Thymus (tissue), 11 donors: ENCODE measurements around the gene CDK13. TPM values are rescaled to one million over a fixed set of nuclear protein-coding genes. Genes with fewer than 3 reads are reported as not detected.
A peak's percentile ranks its signal among the peaks of the same experiment; 100 is the strongest.
"Not testable (repeated sequence)": the region's sequence is repeated elsewhere in the genome, so short reads cannot be mapped to it uniquely, and the experiment has no call there.

Source experiments
- DNase-seq, 9 donors: peaks; one replicate each; pipeline ENCODE4 v3.0.0-alpha.2; 2013; ENCODE audit warnings: low spot score in 9 of 9, low read depth in 6 of 9, missing footprints in 1 of 9
- H3K27ac ChIP-seq, 2 donors: one replicate each; pipeline ENCODE4 v1.5.1; 2013; ENCODE audit warnings: control low read depth in 1 of 2, low read depth in 1 of 2, low read length in 1 of 2, mild to moderate bottlenecking in 1 of 2, moderate library complexity in 1 of 2
- H3K27me3 ChIP-seq, 2 donors: one replicate each; pipeline ENCODE4 v1.5.1; 2013; ENCODE audit warnings: low read length in 1 of 2; ENCODE audit not compliant: control insufficient read depth in 2 of 2, insufficient read depth in 1 of 2
- H3K36me3 ChIP-seq, 2 donors: one replicate each; pipeline ENCODE4 v1.5.1; 2013; ENCODE audit warnings: low read length in 1 of 2, mild to moderate bottlenecking in 1 of 2, moderate library complexity in 1 of 2; ENCODE audit not compliant: control insufficient read depth in 2 of 2, insufficient read depth in 2 of 2
- H3K4me1 ChIP-seq, 2 donors: one replicate each; pipeline ENCODE4 v1.5.1; 2013; ENCODE audit warnings: low read length in 2 of 2; ENCODE audit not compliant: control insufficient read depth in 2 of 2, insufficient read depth in 2 of 2
- H3K4me3 ChIP-seq, 2 donors: one replicate each; pipeline ENCODE4 v1.5.1; 2013; ENCODE audit warnings: low read length in 2 of 2, control low read depth in 1 of 2, mild to moderate bottlenecking in 1 of 2
- H3K9me3 ChIP-seq, 2 donors: one replicate each; pipeline ENCODE4 v1.5.1; 2013; ENCODE audit warnings: low read length in 1 of 2, mild to moderate bottlenecking in 1 of 2; ENCODE audit not compliant: control insufficient read depth in 2 of 2, insufficient read depth in 1 of 2
- WGBS: extraction: QIAGEN DNeasy Blood & Tissue Kit; methylation state at CpG from one replicate; pipeline ENCODE4 v1.1.7; 2013; 5-methylcytosine and 5-hydroxymethylcytosine counted together
- polyA plus RNA-seq: library from polyadenylated mRNA; stranded (reverse); fragments of 200-250 nt; gene quantifications from one replicate; pipeline ENCODE4 v1.2.3, GENCODE V29; 2013
- total RNA-seq: library from RNA; stranded (reverse); fragments of 120-200 nt; gene quantifications from one replicate; pipeline ENCODE4 v1.2.4, GENCODE V29; 2013
- donor health status: healthy.

CDK13 gene
- total and polyA plus RNA-seq, 2 donors: 40.4 to 48.3 TPM

DNA sequence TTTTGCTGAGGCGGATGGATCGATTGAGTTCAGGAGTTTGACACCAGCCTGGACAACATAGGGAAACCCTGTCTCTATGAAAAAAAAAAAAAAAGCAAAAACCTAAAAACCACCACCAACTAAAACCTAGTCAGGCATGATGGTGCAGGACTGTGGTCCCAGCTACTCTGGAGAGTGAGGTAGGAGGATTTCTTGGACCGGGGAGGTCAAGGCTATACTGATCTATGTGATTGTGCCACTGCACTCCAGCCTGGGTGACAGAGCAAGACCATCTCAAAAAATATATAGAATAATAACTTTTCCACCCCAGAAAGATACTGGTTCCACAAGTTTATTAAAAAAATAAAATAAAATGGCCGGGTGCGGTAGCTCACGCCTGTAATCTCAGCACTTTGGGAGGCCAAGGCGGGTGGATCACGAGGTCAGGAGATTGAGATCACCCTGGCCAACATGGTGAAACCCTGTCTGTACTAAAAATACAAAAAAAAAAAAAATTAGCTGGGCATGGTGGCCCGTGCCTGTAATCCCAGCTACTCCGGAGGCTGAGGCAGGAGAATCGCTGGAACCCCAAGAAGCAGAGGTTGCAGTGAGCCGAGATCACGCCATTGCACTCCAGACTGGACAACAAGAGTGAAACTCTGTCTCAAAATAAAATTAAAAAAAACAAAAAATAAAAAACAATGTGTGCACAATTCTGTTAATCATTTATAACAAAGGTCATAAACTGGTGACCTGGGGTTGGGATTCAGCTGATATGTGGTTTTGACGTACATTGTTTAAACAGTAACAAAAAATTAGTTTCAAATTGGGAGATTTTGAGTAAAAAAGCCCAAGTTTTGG, 172.3 kb downstream of the CDK13 start:
- H3K4me3 ChIP-seq, H3K36me3 ChIP-seq, H3K9me3 ChIP-seq, H3K4me1 ChIP-seq, DNase-seq, H3K27ac ChIP-seq, H3K27me3 ChIP-seq: not testable (repeated sequence)
- 97% methylated on average over 14 of the region's 14 CpGs for WGBS

DNA sequence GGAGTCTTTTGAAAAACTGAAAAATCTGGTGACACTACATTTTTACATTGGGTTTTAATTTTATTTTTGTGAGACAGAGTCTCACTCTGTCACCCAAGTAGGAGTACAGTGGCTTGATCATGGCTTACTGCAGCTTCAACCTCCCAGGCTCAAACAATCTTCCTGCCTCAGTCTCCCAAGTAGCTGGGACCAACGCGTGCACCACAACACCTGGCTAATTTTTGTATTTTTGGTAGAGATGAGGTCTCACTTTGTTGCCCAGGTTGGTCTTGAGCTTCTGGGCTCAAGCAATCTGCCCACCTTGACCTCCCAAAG, 172.8 kb downstream of the CDK13 start:
- no peaks in the 10 kb centered on the region for H3K27me3 ChIP-seq
- H3K4me1 ChIP-seq: no peaks in the 10 kb centered on the region
- no peak overlapping the region for H3K4me3 ChIP-seq
- WGBS: over 99% methylated on average over 2 of the region's 2 CpGs
- no peak for DNase-seq
- H3K27ac ChIP-seq: no peak overlapping the region
- H3K9me3 ChIP-seq: no peaks in the 10 kb centered on the region
- H3K36me3 ChIP-seq: no peaks in the 10 kb centered on the region

GRCh38 chr7:40133561-40134427, 183.7 kb downstream of the CDK13 start:
- Histone ChIP-seq H3K4me1 (peaks cover 0 to 6% of the 10 kb centered on the region in 2 donors), H3K27ac (peak overlapping the region; percentile 90 to 94), H3K9me3 (no peaks in the 10 kb centered on the region), H3K36me3 (peaks cover 0 to 8% of the 10 kb centered on the region in 2 donors), H3K27me3 (peaks cover 7 to 19% of the 10 kb centered on the region in 2 donors), H3K4me3 (peak overlapping the region; percentile 88 to 99)
- WGBS: 2% methylated on average over 36 of the region's 36 CpGs
- peak in 5 of 9 donors; percentile 11 to 68 (median 40) for DNase-seq

DNA sequence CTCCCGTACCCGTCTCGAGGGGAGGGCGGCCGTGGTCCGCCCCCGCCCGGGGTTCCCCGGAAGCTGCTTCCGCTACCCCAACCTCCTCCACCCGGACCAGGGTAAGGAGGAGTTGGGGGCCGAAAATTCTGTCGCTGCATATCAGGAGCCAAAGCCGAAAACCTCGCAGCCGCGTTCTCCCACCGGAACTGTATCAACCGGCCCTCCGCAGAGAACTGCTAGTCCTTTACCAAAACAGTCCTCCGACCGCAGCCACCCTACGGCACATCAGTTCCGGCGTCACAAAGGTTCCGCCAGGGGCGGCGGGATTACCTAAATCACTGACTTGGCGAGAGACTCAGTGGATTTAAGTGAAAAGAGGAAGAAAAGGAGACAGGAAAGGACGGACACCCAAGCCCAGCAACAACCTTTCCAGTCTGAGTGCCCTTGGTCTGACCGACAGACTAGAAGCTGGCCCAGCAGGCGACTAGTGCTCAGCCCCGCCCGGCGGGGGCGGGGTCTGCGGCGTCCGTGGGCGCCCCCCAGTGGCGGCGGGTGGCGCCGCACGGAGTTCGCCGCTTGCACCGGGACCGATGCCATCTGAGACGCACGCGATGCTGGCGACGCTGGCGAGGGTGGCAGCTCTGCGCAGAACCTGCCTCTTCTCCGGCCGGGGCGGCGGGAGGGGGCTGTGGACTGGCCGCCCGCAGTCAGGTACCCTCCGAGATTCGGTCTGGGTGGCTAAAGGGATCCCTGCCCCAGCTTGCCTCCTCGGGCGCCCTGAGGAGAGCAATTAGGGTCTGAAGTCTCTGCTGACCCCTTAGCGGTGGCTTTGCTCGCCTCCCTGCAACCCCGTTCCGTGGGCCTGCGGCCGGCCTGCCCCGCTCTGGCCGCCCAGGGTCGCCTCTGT, 184.6 kb downstream of the CDK13 start, which contains the start of the genes MPLKIP and SUGCT:
Gene MPLKIP, minus strand, starts transcription at position 195 of the 889 bp plus-strand sequence. Its CDS starts 55 bp downstream, at position 140.
Gene SUGCT, plus strand, starts transcription at position 578 of the 889 bp plus-strand sequence.
- H3K36me3 ChIP-seq: peaks cover 0 to 8% of the 10 kb centered on the region in 2 donors
- under 1% methylated on average over 75 of the region's 75 CpGs for WGBS
- DNase-seq: peak; percentile 82 to 96 (median 90)

GRCh38 chr7:40135317-40135610, 185.2 kb downstream of the CDK13 start:
- WGBS: 16% methylated on average over 17 of the region's 17 CpGs
- Histone ChIP-seq H3K36me3 (peaks cover 0 to 8% of the 10 kb centered on the region in 2 donors), H3K9me3 (no peaks in the 10 kb centered on the region), H3K4me1 (peaks cover 0 to 6% of the 10 kb centered on the region in 2 donors), H3K4me3 (peak overlapping the region; percentile 88 to 99), H3K27me3 (peaks cover 7 to 19% of the 10 kb centered on the region in 2 donors), H3K27ac (no peak overlapping the region)
- DNase-seq: peak in 1 of 9 donors; percentile 5

More for the DNA sequence above, 184.6 kb downstream of the CDK13 start, which contains the start of the genes MPLKIP and SUGCT:
- Histone ChIP-seq H3K27ac (peak within 1 kb of the TSS; percentile 90 to 94), H3K9me3 (no peaks in the 10 kb centered on the region), H3K27me3 (peaks cover 7 to 19% of the 10 kb centered on the region in 2 donors), H3K4me3 (peak within 1 kb of the TSS; percentile 88 to 99), H3K4me1 (peaks cover 0 to 6% of the 10 kb centered on the region in 2 donors)

- no peaks in the 10 kb centered on the region for H3K9me3 ChIP-seq
- peaks cover 7 to 19% of the 10 kb centered on the region in 2 donors for H3K27me3 ChIP-seq
- H3K4me1 ChIP-seq: peaks cover 0 to 6% of the 10 kb centered on the region in 2 donors
- H3K36me3 ChIP-seq: no peaks in the 10 kb centered on the region
- over 99% methylated on average over 2 of the region's 2 CpGs for WGBS
- no peak overlapping the region for H3K27ac ChIP-seq
- no peak overlapping the region for H3K4me3 ChIP-seq
- DNase-seq: no peak
These were observed 187.5 kb downstream of the CDK13 start for GRCh38 chr7:40137563-40137962.

- H3K4me1 ChIP-seq: peaks cover 0 to 6% of the 10 kb centered on the region in 2 donors
- WGBS: 97% methylated on average over 5 of the region's 5 CpGs
- no peak overlapping the region for H3K4me3 ChIP-seq
- H3K27me3 ChIP-seq: peaks cover 7 to 19% of the 10 kb centered on the region in 2 donors
- H3K9me3 ChIP-seq: no peaks in the 10 kb centered on the region
- H3K27ac ChIP-seq: no peak overlapping the region
- no peaks in the 10 kb centered on the region for H3K36me3 ChIP-seq
- DNase-seq: no peak
These were observed 188.9 kb downstream of the CDK13 start for GRCh38 chr7:40138973-40139372.

DNA sequence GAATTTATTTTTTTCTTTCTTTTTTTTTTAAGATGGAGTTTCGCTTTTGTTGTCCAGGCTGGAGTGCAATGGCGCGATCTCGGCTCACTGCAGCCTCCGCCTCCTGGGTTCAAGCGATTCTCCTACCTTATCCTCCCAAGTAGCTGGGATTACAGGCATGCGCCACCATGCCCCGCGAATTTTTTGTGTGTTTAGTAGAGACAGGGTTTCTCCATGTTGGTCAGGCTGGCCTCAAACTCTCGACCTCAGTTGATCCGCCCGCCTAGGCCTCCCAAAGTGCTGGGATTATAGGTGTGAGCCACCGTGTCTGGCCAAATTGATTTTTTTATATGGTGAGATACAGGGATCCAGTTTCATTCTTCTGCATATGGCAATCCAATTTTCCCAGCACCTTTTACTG, 189.8 kb downstream of the CDK13 start:
- H3K9me3 ChIP-seq, H3K36me3 ChIP-seq, H3K4me3 ChIP-seq, H3K4me1 ChIP-seq, DNase-seq, H3K27ac ChIP-seq: not testable (repeated sequence)
- H3K27me3 ChIP-seq: peaks cover 7 to 18% of the 10 kb centered on the region in 2 donors
- WGBS: 97% methylated on average over 13 of the region's 13 CpGs
